Activated T-cell treated with anti-CD3 and anti-CD28 coated beads, Interleukin-2, amount 50 U/mL, for 24 hours (primary cell): ENCODE results near the gene FGF1.

Source experiments
- DNase-seq: peaks from one replicate; pipeline ENCODE4 v3.0.0-alpha.2; 2020
- H3K27ac Mint-ChIP-seq: 2 replicates; pipeline ENCODE4 v1.8.0; 2020; ENCODE audit warnings: mild to moderate bottlenecking, mixed read lengths
- H3K27me3 Mint-ChIP-seq: 2 replicates; pipeline ENCODE4 v1.8.0; 2020; ENCODE audit warnings: mixed read lengths
- H3K36me3 Mint-ChIP-seq: 2 replicates; pipeline ENCODE4 v1.8.0; 2020; ENCODE audit warnings: low read depth, mixed read lengths
- H3K4me1 Mint-ChIP-seq: 2 replicates; pipeline ENCODE4 v1.8.0; 2020; ENCODE audit warnings: low read depth, mixed read lengths
- H3K4me3 Mint-ChIP-seq: 2 replicates; pipeline ENCODE4 v1.8.0; 2020; ENCODE audit warnings: mild to moderate bottlenecking, moderate library complexity, mixed read lengths
- H3K9me3 Mint-ChIP-seq: 2 replicates; pipeline ENCODE4 v1.8.0; 2020; ENCODE audit warnings: mixed read lengths

The FGF1 gene

GRCh38 chr5:142703153-142703552 is 17.3 kb upstream of the FGF1 start:
- no peaks in the 10 kb centered on the region for H3K36me3 Mint-ChIP-seq
- no peaks in the 10 kb centered on the region for H3K4me1 Mint-ChIP-seq
- no peak overlapping the region for H3K4me3 Mint-ChIP-seq
- H3K27ac Mint-ChIP-seq = no peak overlapping the region
- H3K9me3 Mint-ChIP-seq = no peaks in the 10 kb centered on the region
- DNase-seq = no peak
- no peaks in the 10 kb centered on the region for H3K27me3 Mint-ChIP-seq

GRCh38 chr5:142701673-142702311 is 15.9 kb upstream of the FGF1 start:
- DNase-seq = no peak
- Mint-ChIP-seq H3K9me3 (no peaks in the 10 kb centered on the region), H3K27me3 (no peaks in the 10 kb centered on the region), H3K27ac (no peak overlapping the region), H3K36me3 (no peaks in the 10 kb centered on the region), H3K4me3 (no peak overlapping the region), H3K4me1 (no peaks in the 10 kb centered on the region)

- Mint-ChIP-seq H3K9me3 (no peaks in the 10 kb centered on the region), H3K27me3 (no peaks in the 10 kb centered on the region), H3K36me3 (no peaks in the 10 kb centered on the region), H3K4me3 (no peak overlapping the region), H3K4me1 (no peaks in the 10 kb centered on the region), H3K27ac (no peak overlapping the region)
- DNase-seq = no peak
Measured at GRCh38 chr5:142700566-142700965, 14.7 kb upstream of the FGF1 start.

GRCh38 chr5:142699184-142699720 is 13.4 kb upstream of the FGF1 start:
- peak; percentile 83 for DNase-seq
- Mint-ChIP-seq H3K9me3 (no peaks in the 10 kb centered on the region), H3K27me3 (no peaks in the 10 kb centered on the region), H3K4me3 (no peak overlapping the region), H3K27ac (no peak overlapping the region), H3K4me1 (no peaks in the 10 kb centered on the region), H3K36me3 (no peaks in the 10 kb centered on the region)

- H3K27ac Mint-ChIP-seq = no peak overlapping the region
- no peaks in the 10 kb centered on the region for H3K4me1 Mint-ChIP-seq
- no peak overlapping the region for H3K4me3 Mint-ChIP-seq
- no peaks in the 10 kb centered on the region for H3K27me3 Mint-ChIP-seq
- no peaks in the 10 kb centered on the region for H3K9me3 Mint-ChIP-seq
- no peaks in the 10 kb centered on the region for H3K36me3 Mint-ChIP-seq
- no peak for DNase-seq
Measured at GRCh38 chr5:142698447-142699183, 12.7 kb upstream of the FGF1 start.

- Mint-ChIP-seq H3K9me3 (no peaks in the 10 kb centered on the region), H3K4me3 (no peak overlapping the region), H3K27ac (no peak overlapping the region), H3K27me3 (no peaks in the 10 kb centered on the region), H3K4me1 (no peaks in the 10 kb centered on the region), H3K36me3 (no peaks in the 10 kb centered on the region)
- no peak for DNase-seq
Measured at GRCh38 chr5:142697356-142698255, 11.7 kb upstream of the FGF1 start.

- Mint-ChIP-seq H3K4me3 (no peak overlapping the region), H3K27me3 (no peaks in the 10 kb centered on the region), H3K4me1 (no peaks in the 10 kb centered on the region), H3K36me3 (no peaks in the 10 kb centered on the region), H3K9me3 (no peaks in the 10 kb centered on the region), H3K27ac (no peak overlapping the region)
- no peak for DNase-seq
Measured at GRCh38 chr5:142696379-142696778, 10.5 kb upstream of the FGF1 start.

- DNase-seq = no peak
- Mint-ChIP-seq H3K4me3 (no peak overlapping the region), H3K36me3 (no peaks in the 10 kb centered on the region)
Measured at GRCh38 chr5:142694092-142694856, 8.4 kb upstream of the FGF1 start.

GRCh38 chr5:142692321-142692894 is 6.5 kb upstream of the FGF1 start:
- H3K9me3 Mint-ChIP-seq = no peaks in the 10 kb centered on the region
- H3K4me1 Mint-ChIP-seq = no peaks in the 10 kb centered on the region
- no peak for DNase-seq
- no peaks in the 10 kb centered on the region for H3K27me3 Mint-ChIP-seq
- H3K4me3 Mint-ChIP-seq = no peak overlapping the region
- H3K36me3 Mint-ChIP-seq = no peaks in the 10 kb centered on the region
- no peak overlapping the region for H3K27ac Mint-ChIP-seq

More at GRCh38 chr5:142694092-142694856, 8.4 kb upstream of the FGF1 start:
- Mint-ChIP-seq H3K9me3 (no peaks in the 10 kb centered on the region), H3K4me1 (no peaks in the 10 kb centered on the region), H3K27me3 (no peaks in the 10 kb centered on the region), H3K27ac (no peak overlapping the region)

- Mint-ChIP-seq H3K4me3 (no peak overlapping the region), H3K4me1 (no peaks in the 10 kb centered on the region), H3K36me3 (no peaks in the 10 kb centered on the region), H3K9me3 (no peaks in the 10 kb centered on the region), H3K27me3 (peaks cover 2% of the 10 kb centered on the region), H3K27ac (no peak overlapping the region)
- DNase-seq = no peak
Measured at GRCh38 chr5:142690667-142691066, 4.8 kb upstream of the FGF1 start.

GRCh38 chr5:142689081-142689480 is 3.2 kb upstream of the FGF1 start:
- no peaks in the 10 kb centered on the region for H3K4me1 Mint-ChIP-seq
- peaks cover 2% of the 10 kb centered on the region for H3K27me3 Mint-ChIP-seq
- H3K36me3 Mint-ChIP-seq = no peaks in the 10 kb centered on the region
- no peak overlapping the region for H3K4me3 Mint-ChIP-seq
- DNase-seq = no peak
- no peaks in the 10 kb centered on the region for H3K9me3 Mint-ChIP-seq
- H3K27ac Mint-ChIP-seq = no peak overlapping the region

GRCh38 chr5:142688281-142688989 is 2.5 kb upstream of the FGF1 start:
- DNase-seq = no peak
- Mint-ChIP-seq H3K27me3 (peaks cover 2% of the 10 kb centered on the region), H3K9me3 (no peaks in the 10 kb centered on the region), H3K4me1 (no peaks in the 10 kb centered on the region), H3K36me3 (no peaks in the 10 kb centered on the region), H3K27ac (no peak overlapping the region), H3K4me3 (no peak overlapping the region)

- no peaks in the 10 kb centered on the region for H3K9me3 Mint-ChIP-seq
- no peak overlapping the region for H3K4me3 Mint-ChIP-seq
- H3K4me1 Mint-ChIP-seq = no peaks in the 10 kb centered on the region
- no peak overlapping the region for H3K27ac Mint-ChIP-seq
- H3K36me3 Mint-ChIP-seq = no peaks in the 10 kb centered on the region
- DNase-seq = no peak
- peaks cover 2% of the 10 kb centered on the region for H3K27me3 Mint-ChIP-seq
Measured at GRCh38 chr5:142686968-142687367, 1.1 kb upstream of the FGF1 start.
